ENCODE results near the gene GABRG3.

- TF ChIP-seq CHD1 (IDR thresholded peaks at IDR 0.05; ENCODE audit: low read depth, low read length) (no peak), CTCF (conservative IDR thresholded peaks at IDR 0.05; ENCODE audit: low read depth, low read length) (no peak), CEBPB (IDR thresholded peaks at IDR 0.05; ENCODE audit: low read depth, low read length) (no peak)
These were observed 515.1 kb downstream of the GABRG3 start for GRCh38 chr15:27486051-27486450.

Measured in IMR-90 (cell line).